GM19324 (cell line): ENCODE measurements around the gene BSN.

ENCODE experiments used
- ATAC-seq: cut with Tn5 transposase; IDR thresholded peaks from one replicate; pipeline ENCODE4 v1.9.1; 2021; ENCODE audit warnings: mild to moderate bottlenecking, moderate library complexity; ENCODE audit not compliant: unreplicated experiment, low FRiP score

BSN gene

GRCh38 chr3:49626101-49626581, 71.9 kb downstream of the BSN start:
- ATAC-seq, result no peak

- ATAC-seq, result no peak
Measured at GRCh38 chr3:49626796-49627195, 72.5 kb downstream of the BSN start.

- ATAC-seq, result no peak
Measured at GRCh38 chr3:49627634-49628033, 73.4 kb downstream of the BSN start.

GRCh38 chr3:49628249-49628648, 74.0 kb downstream of the BSN start:
- no peak for ATAC-seq

GRCh38 chr3:49629451-49629850, 75.2 kb downstream of the BSN start:
- ATAC-seq, result no peak

- ATAC-seq, result no peak
Measured at GRCh38 chr3:49629866-49630265, 75.6 kb downstream of the BSN start.

GRCh38 chr3:49630784-49631183, 76.5 kb downstream of the BSN start:
- no peak for ATAC-seq

GRCh38 chr3:49634736-49635135, 80.5 kb downstream of the BSN start:
- ATAC-seq, result no peak

GRCh38 chr3:49636883-49637609, 82.8 kb downstream of the BSN start:
- ATAC-seq, result no peak

- no peak for ATAC-seq
Measured at GRCh38 chr3:49638445-49638844, 84.2 kb downstream of the BSN start.

- ATAC-seq, result no peak
Measured at GRCh38 chr3:49639551-49639950, 85.3 kb downstream of the BSN start.

GRCh38 chr3:49641292-49641691, 87.0 kb downstream of the BSN start:
- ATAC-seq, result no peak

- no peak for ATAC-seq
Measured at GRCh38 chr3:49641921-49642707, 87.8 kb downstream of the BSN start.

GRCh38 chr3:49642708-49643145, 88.5 kb downstream of the BSN start:
- ATAC-seq, result no peak

GRCh38 chr3:49644684-49645083, 90.4 kb downstream of the BSN start:
- no peak for ATAC-seq

- no peak for ATAC-seq
Measured at GRCh38 chr3:49646236-49646635, 92.0 kb downstream of the BSN start.

GRCh38 chr3:49647741-49648140, 93.5 kb downstream of the BSN start:
- no peak for ATAC-seq

GRCh38 chr3:49648354-49649019, 94.2 kb downstream of the BSN start:
- ATAC-seq, result no peak

- ATAC-seq, result no peak
Measured at GRCh38 chr3:49649576-49649975, 95.3 kb downstream of the BSN start.

GRCh38 chr3:49650177-49650576, 95.9 kb downstream of the BSN start:
- no peak for ATAC-seq

- no peak for ATAC-seq
Measured at GRCh38 chr3:49650637-49651036, 96.4 kb downstream of the BSN start.
